GM12878 (cell line): ENCODE results near the gene CSDE1.
"Not testable (repeated sequence)": the region's sequence is repeated elsewhere in the genome, so short reads cannot be mapped to it uniquely, and the experiment has no call there.

Experiments used
- ATF2 ChIP-seq: IDR thresholded peaks from 2 replicates; pipeline ENCODE4 v1.6.1; 2012; ENCODE audit warnings: low read length, inconsistent platforms
- CTCF ChIP-seq, 3 experiments: IDR thresholded peaks in 2 of 3; conservative IDR thresholded peaks in 1 of 3; 2 replicates each; pipeline ENCODE4 v1.5.1; 2011; ENCODE audit warnings: low read depth in 3 of 3, low read length in 3 of 3, mild to moderate bottlenecking in 3 of 3, control low read depth in 2 of 3, moderate library complexity in 2 of 3, inconsistent platforms in 1 of 3, mixed read lengths in 1 of 3; ENCODE audit not compliant: control insufficient read depth in 2 of 3, insufficient read depth in 1 of 3; ENCODE audit errors: extremely low read depth in 1 of 3
- CUX1 ChIP-seq: IDR thresholded peaks from 2 replicates; pipeline ENCODE4 v1.6.1; 2012; ENCODE audit warnings: improper control_type of control experiment, low read depth, low read length; ENCODE audit not compliant: insufficient replicate concordance
- ESRRA ChIP-seq: IDR thresholded peaks from 2 replicates; pipeline ENCODE4 v1.6.1; 2012; ENCODE audit warnings: mild to moderate bottlenecking, low read length, improper control_type of control experiment
- JUNB ChIP-seq: IDR thresholded peaks from 2 replicates; pipeline ENCODE4 v1.6.1; 2016; ENCODE audit warnings: antibody characterized with exemption, mild to moderate bottlenecking
- NFIC ChIP-seq: IDR thresholded peaks from 2 replicates; pipeline ENCODE4 v1.6.1; 2012; ENCODE audit warnings: low read depth, mild to moderate bottlenecking, inconsistent platforms, low read length, moderate library complexity
- NFXL1 ChIP-seq: fragments of 450-650 bp; IDR thresholded peaks from 2 replicates; pipeline ENCODE4 v1.6.1; 2017; ENCODE audit warnings: antibody characterized with exemption, mild to moderate bottlenecking, borderline replicate concordance
- PBX3 ChIP-seq: IDR thresholded peaks from 2 replicates; pipeline ENCODE4 v1.6.1; 2011; ENCODE audit warnings: mild to moderate bottlenecking, low read depth, low read length, moderate library complexity; ENCODE audit not compliant: insufficient replicate concordance
- POLR2A ChIP-seq: IDR thresholded peaks from 2 replicates; pipeline ENCODE4 v1.6.1; 2011; ENCODE audit warnings: low read depth, mild to moderate bottlenecking, low read length
- RCOR1 ChIP-seq: conservative IDR thresholded peaks from 2 replicates; pipeline ENCODE4 v1.6.1; 2012; ENCODE audit warnings: low read depth, low read length, improper control_type of control experiment
- RELB ChIP-seq: fragments of 450-650 bp; IDR thresholded peaks from 2 replicates; pipeline ENCODE4 v1.6.1; 2017; ENCODE audit warnings: low read depth, mild to moderate bottlenecking, moderate library complexity
- SIN3A ChIP-seq: IDR thresholded peaks from 2 replicates; pipeline ENCODE4 v1.6.1; 2012; ENCODE audit warnings: low read depth, low read length, improper control_type of control experiment
- SP1 ChIP-seq: IDR thresholded peaks from one replicate; pipeline ENCODE4 v1.6.1; 2011; ENCODE audit warnings: low read depth, low read length
- TARDBP ChIP-seq: IDR thresholded peaks from 2 replicates; pipeline ENCODE4 v1.6.1; 2016; ENCODE audit warnings: borderline replicate concordance

- not testable (repeated sequence) for TF ChIP-seq TARDBP; RELB; CTCF (IDR thresholded peaks at IDR 0.05 in 2 of 3, conservative IDR thresholded peaks at IDR 0.05 in 1 of 3; ENCODE audit: control insufficient read depth in 2 of 3, extremely low read depth in 1 of 3, insufficient read depth in 1 of 3, low read depth in 3 of 3, low read length in 3 of 3); POLR2A; PBX3; SIN3A; SP1; CUX1; ESRRA; NFIC; JUNB; ATF2; RCOR1; NFXL1
Observed at GRCh38 chr1:114790581-114790980, 32.8 kb upstream of the CSDE1 start.
